ENCODE results near the gene CASZ1.

CASZ1 gene

GRCh38 chr1:10824821-10825540 lies 28.5 kb upstream of the CASZ1 start:
- peak; percentile 81 for DNase-seq

DNA sequence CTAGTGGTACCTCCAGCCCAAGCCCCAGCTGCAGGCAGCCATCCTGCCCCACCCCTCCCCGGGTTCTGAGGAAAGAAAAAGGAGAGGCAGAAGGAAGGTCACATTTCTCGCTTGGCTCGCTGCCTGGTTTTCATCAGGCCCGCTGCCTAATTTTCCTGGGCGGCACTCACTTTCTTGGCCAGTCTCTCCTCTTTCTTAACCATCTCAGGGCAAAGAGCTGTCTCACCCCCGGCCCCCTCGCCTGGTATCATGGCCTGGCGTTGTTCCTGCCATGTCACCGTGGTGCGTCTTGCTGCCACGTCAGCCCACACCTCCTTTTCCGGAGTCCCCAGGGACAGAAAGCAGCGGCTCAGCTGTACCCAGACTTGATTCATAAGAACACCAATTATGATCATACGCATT lies 26.6 kb upstream of the CASZ1 start:
- DNase-seq, result no peak

GRCh38 chr1:10821388-10821787 lies 24.9 kb upstream of the CASZ1 start:
- no peak for DNase-seq

DNA sequence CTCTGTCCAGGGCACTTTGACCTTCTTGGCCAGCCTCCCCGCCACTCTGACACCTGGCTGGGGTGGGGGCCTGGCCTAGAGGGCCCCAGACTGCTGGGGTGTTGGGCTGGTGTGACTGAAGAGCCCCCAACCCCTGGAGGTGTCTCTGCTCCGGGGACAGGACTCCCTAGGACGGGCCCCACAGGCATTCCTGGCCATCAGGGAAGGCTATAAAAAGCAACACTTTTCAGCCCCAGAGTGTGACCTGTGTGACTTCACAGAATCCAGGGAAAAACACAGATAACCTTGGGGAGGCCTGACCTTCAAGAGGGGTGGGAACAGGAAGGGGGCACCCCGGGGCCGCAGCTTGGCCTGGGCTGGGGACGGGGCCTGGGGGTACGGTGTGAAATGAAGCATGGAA lies 24.0 kb upstream of the CASZ1 start:
- DNase-seq, result no peak

- DNase-seq, result no peak
Measured at GRCh38 chr1:10819198-10819901, 22.9 kb upstream of the CASZ1 start.

DNA sequence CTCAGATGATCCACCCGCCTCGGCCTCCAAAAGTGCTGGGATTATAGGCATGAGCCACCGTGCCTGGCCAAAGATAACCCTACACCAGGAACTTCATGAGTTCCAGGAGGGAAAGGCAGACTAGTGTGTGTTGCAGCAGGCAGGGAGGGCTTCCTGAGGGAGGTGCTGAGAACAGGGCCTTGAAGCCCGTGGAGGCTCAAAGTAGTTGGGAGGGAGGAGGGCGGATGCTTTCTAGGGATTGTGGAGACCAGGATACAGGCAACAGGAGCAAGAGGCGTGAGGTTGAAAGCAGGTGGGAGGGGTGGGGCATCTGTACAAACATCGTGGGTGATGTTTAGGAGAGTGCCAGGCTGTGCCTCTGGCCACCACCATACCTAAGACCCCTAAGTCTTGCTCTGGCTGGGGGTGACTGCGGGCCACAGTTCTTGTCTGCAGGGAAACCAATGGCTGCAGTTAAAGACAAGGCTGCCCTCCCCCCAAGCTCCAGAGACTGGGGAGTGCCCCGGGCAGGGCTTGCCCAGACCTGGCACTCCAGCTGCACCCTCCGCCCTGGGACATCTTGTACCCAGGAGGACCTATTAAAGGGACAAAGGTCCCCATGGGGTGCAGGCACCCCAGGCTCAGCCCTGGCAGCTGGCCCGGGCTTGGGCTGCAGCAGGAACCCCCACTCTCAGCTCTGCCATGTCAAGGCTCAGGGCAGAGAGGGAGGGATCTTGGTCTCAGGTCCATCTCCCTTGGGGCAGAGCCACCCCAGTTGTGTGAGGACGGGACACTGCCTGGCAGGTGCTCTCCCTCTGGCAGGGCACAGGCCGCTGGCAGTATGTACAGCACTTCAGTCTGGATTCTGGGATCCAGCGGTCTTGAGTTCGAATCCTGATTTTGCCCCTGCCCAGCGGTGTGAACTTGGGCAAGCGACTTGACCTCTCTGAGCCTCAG lies 22.1 kb upstream of the CASZ1 start:
- DNase-seq, result no peak

DNA sequence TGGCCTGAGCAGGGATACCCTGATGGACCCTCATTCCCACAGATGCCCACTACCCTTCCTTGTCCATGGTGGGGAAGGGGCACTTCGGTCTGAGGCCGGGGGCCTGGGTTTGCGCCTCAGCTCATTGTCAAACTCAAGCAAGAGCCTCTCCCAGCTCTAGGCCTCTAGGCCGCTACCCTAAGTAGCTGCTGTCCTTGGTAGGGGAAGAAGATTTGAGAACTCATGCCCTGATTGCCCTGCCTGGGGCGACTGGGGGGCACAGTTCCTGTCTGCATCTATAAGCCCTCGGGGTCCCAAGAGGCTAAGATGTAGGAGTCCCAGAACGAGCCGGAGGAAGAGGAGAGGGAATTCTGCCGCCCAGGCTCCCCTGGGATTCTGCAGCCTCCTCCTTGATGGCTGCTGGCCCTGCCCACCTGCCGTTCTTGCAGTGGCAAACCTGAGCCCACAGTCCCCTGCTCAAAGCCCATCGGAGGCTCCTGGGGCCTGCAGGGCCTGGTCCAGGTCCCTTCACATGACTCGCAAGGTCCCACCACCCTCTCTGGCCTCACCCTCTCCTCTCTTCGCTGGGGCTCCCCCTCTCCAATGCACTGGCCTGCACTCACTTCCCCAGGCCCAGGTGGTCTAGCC lies 20.4 kb upstream of the CASZ1 start:
- no peak for DNase-seq

DNA sequence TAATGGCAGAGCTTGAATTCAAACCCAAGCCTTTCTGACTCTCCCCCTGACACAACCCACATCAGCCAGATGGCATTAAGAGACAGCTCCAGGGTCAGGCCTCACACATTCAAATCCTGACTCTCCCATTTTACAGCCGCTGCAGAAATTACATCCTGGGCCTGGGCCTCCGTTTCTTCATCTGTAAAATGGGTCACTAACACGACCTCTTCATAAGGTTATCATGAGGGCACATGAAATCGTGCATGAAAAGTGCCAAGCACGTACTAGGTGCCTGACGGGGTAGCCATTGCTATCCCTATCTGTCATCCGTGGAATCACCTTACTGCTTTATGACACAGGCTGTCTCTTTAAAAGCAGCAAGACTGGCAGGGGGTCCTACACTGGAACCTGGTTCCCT lies 19.8 kb upstream of the CASZ1 start:
- no peak for DNase-seq

DNA sequence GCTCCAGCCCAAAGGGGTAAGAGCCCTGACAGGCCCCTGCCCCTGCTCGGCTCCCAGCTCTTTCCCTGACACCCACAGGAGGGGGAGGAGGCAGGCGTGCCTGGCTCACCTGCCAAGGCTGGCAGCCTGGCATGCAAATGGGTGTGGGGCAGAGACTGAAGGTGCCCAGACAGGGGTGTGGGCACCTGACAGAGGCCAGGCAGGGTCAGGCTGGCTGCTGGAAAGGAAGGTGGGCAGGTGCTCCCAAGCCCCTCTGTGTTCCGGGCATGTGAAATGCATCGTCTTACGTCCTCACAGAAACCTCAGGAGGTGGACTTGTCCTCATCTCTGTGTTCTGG lies 19.4 kb upstream of the CASZ1 start:
- DNase-seq, result no peak

- DNase-seq, result no peak
Measured at GRCh38 chr1:10814976-10815857, 18.8 kb upstream of the CASZ1 start.

- DNase-seq, result no peak
Measured at GRCh38 chr1:10814312-10814711, 17.9 kb upstream of the CASZ1 start.

- DNase-seq, result no peak
Measured at GRCh38 chr1:10813799-10814198, 17.4 kb upstream of the CASZ1 start.

- no peak for DNase-seq
Measured at GRCh38 chr1:10812387-10812915, 16.0 kb upstream of the CASZ1 start.

GRCh38 chr1:10808441-10808840 lies 12.0 kb upstream of the CASZ1 start:
- no peak for DNase-seq

DNA sequence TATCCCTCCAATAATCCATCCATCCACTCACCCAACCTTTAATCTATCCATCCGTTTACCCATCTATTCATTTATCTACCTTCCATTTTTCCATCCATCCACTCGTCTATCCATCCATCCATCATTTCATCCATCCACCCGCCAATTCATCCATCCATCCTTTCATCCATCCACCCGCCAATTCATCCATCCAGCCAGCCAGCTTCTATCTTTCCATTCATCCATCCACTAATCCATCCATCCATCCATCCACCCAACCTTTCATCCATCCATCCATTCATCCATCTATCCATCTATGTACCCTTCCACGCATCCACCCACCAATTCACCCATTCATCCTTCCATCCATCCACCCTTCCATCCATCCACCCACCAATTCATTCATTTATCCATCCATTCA lies 10.5 kb upstream of the CASZ1 start:
- no peak for DNase-seq

DNA sequence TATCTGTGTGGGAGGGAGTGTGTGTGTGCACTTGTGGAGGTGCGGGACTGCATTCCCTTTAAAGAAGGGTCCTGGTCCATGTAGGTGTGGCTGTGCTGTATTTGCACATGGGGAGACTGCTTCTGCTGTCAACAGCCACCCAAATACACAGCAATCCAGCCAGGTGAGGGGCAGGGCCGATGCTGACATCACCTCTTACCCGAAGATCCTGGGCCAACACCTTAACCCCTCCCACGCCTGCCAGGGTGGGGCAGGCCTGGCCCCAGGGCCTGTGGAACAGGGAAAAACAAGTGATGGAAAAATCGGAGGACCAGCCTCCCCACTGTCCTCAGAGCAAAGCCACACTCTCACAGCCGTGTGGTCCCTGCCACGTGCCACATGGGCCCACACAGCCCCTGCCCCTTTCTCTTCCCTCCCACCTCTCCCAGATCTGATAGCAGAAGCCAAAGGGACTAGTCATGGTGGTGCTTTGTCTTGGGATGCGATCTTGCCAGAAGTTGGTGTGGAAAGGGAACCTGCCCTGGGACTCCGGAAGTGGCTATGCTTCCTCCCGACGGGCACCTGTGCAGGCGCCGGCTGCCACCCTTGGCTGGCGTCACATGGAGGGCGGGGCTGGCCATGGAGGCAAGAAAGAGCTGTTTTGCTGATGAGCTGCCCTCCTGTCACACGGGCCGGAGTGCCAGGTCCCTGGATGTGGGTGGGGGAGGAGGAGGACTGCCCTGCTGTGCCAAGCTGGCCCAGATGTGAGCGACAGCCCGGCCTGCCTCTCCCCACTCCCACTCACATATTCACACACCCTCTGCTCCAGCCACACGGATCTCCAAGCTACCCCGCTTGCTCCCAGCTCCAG lies 7.8 kb upstream of the CASZ1 start:
- DNase-seq, result no peak

GRCh38 chr1:10802944-10803715 lies 6.7 kb upstream of the CASZ1 start:
- no peak for DNase-seq

GRCh38 chr1:10800778-10801177 lies 4.3 kb upstream of the CASZ1 start:
- DNase-seq, result no peak

DNA sequence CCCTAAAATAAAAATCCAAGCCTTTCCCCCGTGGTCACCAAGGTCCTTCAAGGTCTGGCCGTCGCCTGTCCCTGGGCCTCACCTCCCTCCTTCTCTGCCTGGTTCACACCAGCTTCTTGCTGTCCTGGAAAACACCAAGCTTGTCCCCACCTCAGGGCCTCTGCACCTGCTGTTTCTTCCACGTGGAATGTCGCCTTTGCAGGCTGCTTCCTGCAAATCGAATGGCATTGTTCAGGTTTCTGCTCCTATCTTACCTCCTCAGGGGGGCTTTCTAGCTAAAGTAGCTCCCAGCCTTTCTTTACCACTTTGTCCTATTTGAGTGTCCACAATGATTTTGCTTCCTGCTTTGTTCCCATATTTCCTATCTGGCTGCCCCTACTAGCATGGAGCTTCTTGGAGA lies 3.3 kb upstream of the CASZ1 start:
- DNase-seq, result no peak
